ENCODE results near the gene TRAPPC5. TPM values are rescaled to one million over a fixed set of nuclear protein-coding genes. Genes with fewer than 3 reads are reported as not detected.
A peak's percentile ranks its signal among the peaks of the same experiment; 100 is the strongest.

The TRAPPC5 gene
- total RNA-seq, 1 donor from 2014 or later, result 58.0 TPM

DNA sequence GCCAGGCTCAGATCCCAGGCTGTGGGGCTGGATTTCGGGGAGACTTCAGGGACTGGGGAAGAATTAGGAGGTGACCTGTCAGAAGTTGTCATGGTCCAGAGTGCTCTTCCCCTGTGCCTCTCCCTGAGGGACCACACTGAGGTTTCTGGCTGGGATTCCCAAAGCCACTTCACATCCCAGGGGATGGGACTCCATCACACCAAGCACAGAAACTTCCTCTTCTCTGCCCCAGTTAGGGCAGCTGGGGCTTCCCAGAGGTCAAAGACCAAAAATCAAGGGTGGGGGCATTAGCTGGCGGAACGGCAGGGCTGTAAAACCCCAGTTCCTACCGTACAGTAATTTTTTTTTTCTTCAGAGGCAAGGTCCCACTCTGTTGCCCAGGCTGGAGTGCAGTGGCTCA lies 13.9 kb downstream of the TRAPPC5 start:
- intact Hi-C loops (cut with DNase I), result no loop called here
- no peak for ATAC-seq

DNA sequence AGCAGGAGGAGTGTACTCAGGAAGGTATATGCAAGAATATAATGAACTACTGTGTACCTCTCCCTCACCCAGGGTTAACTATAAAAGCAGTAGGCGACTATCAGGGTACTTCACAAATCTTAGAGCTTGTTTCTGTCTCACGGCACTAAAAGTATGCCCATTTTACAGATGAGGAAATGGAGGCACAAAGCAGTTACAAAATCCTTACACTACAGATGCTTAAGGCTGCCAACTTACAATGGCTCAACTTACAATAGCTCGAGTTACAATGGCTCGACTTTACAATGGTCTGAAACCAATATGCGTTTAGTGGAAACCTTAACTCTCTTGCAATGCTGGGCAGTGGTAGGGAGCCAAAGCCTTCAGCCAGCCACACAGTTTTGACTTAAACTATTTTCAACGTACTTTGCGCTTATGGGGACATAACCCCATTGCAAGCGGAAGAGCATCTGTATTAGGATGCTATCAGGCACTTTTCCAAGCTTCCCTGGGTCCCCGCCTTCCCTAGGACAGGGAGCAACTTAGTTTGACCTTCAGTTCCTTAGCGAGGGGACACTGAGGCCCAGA lies 17.2 kb downstream of the TRAPPC5 start:
- ATAC-seq, result no peak
- intact Hi-C loops (cut with DNase I), result no loop called here
- DNase-seq (ENCODE audit: low spot score), result no peak

More for the DNA sequence above, 13.9 kb downstream of the TRAPPC5 start:
- DNase-seq (ENCODE audit: low spot score), result no peak

DNA sequence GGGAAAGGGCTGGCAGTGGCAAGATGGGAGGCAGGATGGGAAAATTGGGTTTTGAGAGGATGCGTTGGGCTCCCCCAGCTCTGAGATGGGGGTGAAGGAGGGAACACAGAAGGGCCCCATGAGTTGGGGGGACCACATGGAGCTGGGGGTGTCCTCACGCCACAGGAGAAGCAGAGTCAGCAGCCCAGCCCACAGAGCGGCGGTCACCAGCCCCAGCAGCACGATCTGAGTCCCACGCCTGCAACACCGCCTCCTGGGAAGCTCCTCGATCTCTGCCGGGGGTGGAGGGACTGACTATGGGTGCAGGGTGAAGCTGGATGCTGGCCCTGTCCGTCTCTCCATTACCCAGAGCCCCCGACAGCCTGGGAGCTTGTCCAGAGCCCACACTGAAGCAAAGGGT lies 17.9 kb downstream of the TRAPPC5 start:
- DNase-seq (ENCODE audit: low spot score) (peak; percentile 27), ATAC-seq (no peak)
- intact Hi-C loops (cut with DNase I), result no loop called here

DNA sequence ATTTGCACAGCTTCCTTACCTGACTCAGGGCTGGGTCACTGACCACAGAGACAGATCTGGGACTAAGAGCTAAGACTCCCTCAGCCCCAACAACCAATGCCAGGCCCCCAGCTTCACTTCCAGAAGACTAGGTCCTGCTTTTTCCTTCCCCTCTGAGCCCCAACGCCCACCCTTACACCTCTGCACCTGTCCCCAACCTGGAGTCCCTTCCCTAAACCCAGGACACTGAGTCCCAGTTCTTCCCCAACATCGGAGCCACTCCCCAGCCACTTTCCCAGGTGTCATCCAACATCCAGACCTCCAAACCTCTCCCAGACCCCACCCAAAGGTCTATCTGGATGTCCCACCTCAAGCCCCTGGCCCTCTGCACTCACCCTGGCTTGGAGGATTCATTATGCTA lies 18.4 kb downstream of the TRAPPC5 start:
- DNase-seq (ENCODE audit: low spot score) (peak; percentile 36), ATAC-seq (no peak)
- intact Hi-C loops (cut with DNase I), result no loop called here

DNA sequence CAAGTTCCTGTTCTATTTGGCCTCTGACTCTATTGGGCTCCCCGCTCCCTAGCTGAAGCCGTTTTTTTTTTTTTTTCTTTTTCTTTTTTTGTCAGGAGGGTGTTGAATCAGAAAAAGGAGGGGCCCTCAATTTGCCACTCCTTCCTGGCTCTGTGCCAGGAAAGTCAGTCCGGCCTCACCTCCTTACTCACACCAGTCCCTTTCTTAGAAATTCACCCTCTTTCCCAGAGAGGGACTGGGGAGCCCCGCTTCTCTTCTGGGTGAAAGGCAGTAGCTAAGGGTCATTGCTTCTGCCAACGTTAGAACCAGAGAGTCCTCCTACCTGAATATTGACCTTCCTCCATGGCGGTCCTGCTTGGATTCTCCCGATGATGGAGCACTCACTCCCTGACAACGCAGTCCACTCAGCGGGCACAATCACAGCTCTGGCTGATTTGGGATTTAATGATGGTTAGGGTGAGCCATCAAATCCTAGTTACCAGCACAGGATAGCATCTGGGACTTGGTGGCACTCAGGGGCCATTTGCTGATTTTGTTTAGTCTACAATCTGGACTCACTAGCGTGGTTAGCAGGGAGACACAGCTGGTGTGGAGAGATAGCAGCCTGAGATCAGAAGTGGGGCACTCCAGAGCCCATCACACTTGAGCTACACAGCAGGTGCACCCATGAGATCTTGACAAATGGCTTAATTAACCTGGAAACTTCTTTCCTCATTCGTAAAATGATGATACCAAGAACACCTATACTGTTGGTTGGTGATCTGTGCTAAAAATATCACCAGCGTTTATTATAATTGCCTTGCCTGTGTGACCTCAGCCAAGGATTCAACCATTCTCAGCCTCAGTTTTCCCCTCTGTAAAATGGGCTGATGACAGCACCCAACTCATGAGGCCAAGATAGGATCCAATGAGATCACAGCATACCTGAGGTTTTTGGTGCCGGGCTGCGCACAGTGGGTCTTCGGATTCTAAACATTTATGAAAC lies 19.1 kb downstream of the TRAPPC5 start:
- no peak for ATAC-seq
- intact Hi-C loops (cut with DNase I), result no loop called here
- DNase-seq (ENCODE audit: low spot score), result peak; percentile 43

DNA sequence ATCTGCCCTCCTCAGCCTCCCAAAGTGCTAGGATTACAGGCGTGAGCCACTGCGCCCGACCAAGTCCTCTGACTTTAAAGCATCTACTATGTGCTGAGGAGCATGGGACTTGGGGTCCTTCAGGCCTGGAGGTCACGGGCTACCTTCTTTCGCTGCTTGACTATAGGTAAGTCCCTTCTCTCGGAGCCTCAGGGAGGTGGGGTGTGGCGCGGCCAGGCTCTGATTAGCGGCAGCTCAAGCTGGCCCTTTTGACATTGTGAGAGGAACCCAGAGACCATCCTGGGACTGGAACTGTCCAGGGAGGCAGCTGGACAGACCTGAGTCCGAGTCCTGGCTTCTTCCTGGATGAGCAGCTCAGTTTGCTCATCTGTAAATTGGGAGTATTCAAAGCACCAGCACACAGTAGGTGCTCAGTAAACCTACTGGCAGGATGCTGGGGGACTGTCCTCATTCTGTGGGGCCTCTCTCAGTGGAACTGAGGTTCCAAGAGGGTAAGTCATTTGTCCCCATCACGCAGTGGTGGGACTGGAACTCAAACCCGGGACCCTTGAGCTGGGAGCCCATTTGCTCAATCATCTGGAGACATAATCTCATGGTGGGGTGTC lies 20.5 kb downstream of the TRAPPC5 start:
- intact Hi-C loops (cut with DNase I), result no loop called here
- no peak for DNase-seq (ENCODE audit: low spot score)
- no peak for ATAC-seq

DNA sequence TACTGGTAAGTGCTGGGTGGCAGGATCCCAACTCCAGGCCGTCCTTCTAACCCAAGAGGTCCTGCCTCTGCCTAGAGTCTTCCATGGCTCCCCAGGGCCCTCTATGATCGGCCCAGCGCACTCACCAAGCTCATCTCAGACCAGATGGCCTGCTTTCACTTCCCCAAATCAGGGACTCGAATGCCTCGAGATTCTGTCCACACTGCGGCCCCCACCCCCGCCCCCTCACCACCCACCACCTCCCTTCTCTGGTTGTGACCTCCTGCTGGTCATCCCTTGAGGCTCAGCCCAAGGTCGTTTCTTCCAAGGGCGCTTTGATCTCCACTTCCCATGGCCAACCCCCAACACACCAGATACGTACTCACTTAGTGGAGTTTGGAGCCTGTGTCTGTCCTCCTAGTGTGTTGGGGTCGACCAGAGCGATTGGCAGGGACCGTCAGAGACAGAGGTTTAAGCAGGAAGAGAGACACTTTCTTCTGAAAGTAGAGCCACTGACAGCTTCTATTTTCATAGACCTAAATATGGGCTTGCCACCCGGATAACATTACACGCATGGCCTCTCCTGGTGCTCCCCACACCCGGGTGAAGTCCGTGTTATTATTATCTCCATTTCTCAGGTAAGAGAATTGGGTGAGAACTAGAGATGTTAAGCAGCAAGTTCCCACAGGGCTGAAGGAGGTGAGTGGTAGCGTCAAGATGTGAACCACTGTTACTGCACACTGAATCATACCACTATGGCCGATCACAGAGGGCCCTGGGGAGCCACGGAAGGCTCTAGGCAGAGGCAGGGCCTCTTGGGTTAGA lies 21.2 kb downstream of the TRAPPC5 start, which contains the start of gene FCER2:
Gene FCER2, minus strand, starts transcription at position 478 of the 804 bp plus-strand sequence. CDS start 2,371 bp downstream, outside the sequence.
- intact Hi-C loops (cut with DNase I), result no loop called here
- DNase-seq (ENCODE audit: low spot score) (peak; percentile 54), ATAC-seq (peak; percentile 35)

DNA sequence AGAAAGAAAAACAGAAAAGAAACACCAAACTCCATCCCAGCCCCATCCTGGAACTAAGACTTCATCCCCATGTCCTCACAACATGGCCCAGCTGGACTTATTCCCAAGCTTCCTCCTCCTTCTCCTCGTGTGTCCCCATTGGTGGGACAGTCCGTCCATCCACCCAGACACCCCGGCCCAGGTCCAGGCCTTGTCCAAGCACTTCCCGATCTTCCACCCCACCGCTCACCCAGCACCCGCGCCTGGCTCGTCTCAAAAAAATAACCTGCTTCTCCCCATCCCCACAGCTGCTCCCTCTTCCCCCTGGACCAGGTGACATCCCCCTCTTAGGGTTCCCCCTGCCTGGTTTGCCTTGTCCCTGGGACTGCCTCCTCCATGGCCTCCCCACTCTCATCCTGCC lies 22.7 kb downstream of the TRAPPC5 start:
- ATAC-seq (no peak), DNase-seq (ENCODE audit: low spot score) (no peak)
- intact Hi-C loops (cut with DNase I), result no loop called here

DNA sequence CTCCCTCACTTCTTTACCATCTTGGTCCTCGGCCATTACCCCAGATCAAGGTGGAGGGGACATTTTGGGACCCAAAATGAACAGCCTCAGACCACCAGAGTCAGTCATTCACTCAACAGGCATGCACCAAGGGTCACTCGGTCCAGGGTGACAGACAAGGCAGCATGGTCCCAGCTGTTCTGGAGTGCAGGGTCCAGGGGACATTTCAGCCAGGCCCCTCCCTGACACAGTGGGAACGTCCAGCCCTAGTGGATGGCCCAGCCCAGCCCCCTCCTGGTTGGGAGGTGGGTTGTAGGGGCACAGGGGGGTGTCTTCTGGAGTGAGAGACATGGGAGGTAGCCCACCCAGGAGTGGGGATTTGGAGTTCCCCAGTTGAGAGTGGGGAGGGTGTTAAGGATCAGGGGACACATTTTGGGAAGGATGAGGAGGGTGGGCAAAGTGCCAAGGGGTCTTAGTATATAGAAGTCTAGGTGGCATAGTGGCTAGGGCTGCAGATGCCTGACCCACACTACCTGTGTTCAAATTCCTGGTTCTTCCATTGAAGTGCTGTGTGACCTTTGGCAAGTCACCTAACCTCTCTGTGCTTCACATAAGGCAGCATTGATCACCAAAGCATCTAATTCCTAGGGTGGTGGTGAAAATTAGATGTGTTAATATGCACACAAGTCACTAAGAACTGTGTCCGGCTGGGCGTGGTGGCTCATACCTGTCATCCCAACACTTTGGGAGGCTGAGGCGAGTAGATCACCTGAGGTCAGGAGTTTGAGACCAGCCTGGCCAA lies 23.8 kb downstream of the TRAPPC5 start:
- DNase-seq (ENCODE audit: low spot score) (no peak), ATAC-seq (no peak)
- intact Hi-C loops (cut with DNase I), result no loop called here

DNA sequence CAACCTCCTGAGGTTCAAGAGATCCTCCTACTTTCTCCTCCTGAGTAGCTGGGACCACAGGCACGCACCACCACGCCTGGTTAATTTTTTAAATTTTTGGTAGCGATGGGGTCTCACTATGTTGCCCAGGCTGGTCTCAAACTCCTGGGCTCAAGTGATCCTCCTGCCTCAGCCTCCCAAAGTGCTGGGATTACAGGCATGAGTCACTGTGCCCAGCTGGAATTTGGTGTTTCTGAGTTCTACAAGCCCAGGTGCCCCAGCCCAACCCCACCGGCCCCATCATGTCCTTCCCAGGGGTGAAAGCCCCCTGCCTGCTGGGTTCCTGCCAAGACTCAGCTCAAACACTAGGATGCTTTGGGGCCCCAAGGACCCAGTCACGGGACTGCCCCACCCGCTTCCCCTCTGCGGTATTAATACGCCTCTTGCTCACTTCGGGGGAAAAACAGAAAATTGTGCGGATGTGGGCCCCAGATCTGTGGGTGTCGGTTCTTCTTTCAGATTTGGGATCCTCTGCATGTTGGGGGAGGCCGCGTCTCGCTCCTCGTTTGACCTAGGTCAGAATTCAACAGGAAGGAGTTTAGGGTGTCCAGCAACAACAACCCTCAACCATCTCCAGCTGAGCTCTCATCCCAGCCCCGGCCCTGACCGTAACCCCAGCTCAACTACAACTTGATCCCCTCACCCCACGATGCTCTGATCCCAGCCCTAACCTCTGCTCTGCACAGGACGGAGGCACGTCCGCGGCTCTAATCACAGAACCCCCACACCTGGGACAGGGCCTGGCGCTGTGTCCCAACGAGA lies 25.0 kb downstream of the TRAPPC5 start:
- intact Hi-C loops (cut with DNase I), result no loop called here
- DNase-seq (ENCODE audit: low spot score) (peak; percentile 76), ATAC-seq (peak; percentile 58)

DNA sequence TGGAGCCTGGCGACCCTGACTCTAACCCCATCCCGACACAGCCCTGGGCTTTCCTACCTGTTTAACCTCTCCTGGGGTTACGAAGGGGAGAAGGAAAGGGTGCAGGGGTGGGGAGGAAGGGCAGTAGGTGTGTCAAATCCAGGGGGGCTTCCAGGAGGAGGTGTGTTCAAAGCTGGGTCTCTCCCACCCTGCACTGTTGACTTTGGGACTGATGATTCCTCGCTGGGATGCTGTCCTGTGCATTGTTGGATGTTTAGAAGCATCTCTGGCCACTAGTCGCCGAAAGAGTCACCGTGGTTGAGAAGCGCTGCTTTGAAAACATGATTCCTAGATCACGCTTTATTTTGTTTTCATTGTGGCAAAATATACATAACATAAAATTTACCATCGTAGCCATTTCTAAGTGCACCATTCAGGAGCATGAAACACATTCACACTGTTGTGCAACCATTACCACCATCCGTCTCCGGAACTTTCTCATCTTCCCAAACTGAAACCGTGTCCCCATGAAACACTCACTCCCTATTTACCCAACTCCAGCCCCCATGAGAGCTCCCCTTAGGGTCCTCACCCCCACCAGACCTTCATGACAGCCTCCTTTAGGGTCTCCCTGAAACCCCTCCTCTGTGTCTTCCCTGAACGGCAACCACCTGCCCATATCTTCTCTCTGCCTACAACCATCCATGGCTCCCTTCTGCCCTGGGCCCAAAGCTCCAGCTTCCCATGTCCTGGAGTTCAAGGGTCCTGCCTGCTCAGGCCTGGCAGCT lies 25.7 kb downstream of the TRAPPC5 start:
- intact Hi-C loops (cut with DNase I), result no loop called here
- ATAC-seq (no peak), DNase-seq (ENCODE audit: low spot score) (no peak)

DNA sequence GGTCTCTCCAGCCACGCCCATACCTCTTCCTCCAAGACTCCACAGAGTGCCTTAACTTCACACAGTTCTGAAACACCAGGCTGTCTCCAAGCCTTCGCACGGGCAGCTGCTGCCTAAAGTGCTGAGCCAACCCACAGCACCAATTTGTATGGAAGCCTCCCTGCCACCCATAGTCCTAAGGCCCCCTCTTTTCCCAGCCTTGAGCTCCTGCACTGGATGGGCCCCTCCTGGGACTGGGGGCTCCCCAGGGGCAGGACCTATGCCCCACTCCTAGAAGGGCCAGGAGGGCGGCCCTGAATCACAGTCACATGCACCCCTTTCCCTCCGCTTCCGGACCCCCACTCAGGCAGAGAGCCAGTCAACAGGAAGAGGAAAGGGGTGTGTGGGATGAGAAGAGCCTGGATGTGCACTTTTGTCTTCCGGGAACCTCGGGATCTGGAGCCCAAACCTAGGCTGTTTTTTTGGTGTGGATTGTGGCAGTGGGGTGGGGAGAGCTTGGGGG lies 26.4 kb downstream of the TRAPPC5 start:
- intact Hi-C loops (cut with DNase I), result no loop called here
- DNase-seq (ENCODE audit: low spot score) (no peak), ATAC-seq (peak; percentile 46)

DNA sequence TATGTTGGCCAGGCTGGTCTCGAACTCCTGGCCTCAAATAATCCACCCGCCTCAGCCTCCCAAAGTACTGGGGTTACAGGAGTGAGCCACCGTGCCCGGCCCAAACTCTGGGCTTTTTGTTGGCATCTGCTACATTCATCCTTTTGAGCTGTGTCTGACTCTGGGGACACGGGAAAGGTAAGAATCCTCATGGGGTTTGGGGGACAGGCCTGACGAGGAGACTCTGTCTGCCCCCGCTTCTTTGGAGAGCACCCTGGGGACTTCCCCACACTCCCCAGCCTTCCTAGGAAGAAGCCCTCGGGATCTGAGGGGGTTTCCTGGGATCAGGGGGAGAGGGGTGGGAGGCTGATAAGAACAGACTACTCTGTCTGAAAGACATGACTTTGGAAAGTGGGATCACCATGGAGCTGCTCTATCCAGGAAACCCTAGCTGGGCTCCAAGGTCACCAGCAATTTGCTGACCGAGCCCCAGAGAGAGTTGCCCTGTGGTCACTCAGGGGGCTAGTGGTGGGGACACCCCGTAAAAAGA lies 29.4 kb downstream of the TRAPPC5 start:
- intact Hi-C loops (cut with DNase I), result no loop called here
- ATAC-seq (no peak), DNase-seq (ENCODE audit: low spot score) (no peak)

DNA sequence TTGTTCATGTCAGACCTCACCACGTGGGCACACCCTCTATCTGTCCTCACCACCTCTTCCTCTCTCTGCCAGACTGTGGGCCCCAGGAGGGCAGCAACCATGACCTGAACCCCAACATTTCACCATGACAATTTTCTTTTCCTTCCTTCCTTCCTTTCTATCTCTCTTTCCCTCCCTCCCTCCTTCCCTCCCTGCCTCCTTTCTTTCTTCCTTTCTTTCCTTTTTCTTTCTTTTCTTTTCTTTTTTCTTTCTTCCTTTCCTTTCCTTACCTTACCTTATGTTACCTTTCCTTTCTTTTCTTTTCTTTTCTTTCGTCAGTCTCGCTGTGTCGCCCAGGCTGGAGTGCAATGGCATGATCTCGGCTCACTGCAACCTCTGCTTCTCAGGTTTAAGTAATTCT lies 30.0 kb downstream of the TRAPPC5 start:
- intact Hi-C loops (cut with DNase I), result no loop called here
- ATAC-seq, result no peak
- DNase-seq (ENCODE audit: low spot score), result no peak

DNA sequence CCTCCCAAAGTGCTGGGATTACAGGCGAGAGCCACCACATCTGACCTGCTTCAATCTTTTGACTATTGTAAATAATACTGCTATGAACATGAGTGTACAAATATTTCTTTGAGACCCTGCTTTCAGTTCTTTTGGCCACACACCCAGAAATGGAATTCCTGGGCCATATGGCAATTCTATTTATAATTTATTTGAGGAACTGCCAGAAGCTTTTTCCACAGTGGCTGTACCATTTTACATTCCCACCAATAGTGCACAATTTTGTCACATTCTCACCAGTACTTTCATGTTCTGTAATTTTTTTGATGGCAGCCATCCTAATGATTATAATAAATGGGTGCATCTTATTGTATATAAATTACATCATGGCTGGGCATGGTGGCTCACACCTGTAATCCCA lies 35.0 kb downstream of the TRAPPC5 start:
- intact Hi-C loops (cut with DNase I), result no loop called here

DNA sequence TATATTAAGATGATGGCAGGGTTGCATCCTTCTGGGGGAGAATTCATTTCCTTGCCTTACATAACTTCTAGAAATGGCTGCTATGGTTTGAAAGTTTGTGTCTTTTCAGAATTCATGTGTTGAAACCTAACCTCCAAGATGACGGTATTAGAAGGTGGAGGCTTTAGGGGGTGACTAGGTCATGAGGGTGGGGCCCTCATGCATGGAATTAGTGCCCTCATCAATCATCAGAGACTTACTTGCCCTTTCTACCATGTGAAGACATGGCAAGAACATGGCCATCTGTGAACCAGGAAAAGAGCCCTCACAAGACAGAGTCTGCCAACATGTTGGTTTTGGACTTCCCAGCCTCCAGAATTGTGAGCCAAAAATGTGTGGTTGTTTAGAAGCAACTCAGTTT lies 36.1 kb downstream of the TRAPPC5 start:
- ATAC-seq (no peak), DNase-seq (ENCODE audit: low spot score) (no peak)
- intact Hi-C loops (cut with DNase I), result no loop called here

More for the DNA sequence above, 35.0 kb downstream of the TRAPPC5 start:
- DNase-seq (ENCODE audit: low spot score) (no peak), ATAC-seq (no peak)

All from sciatic nerve (tissue), 2 donors.